Skeletal muscle satellite cell (primary cell): Measurements from ENCODE around the gene VWA3B.

Source experiments
- H3K27me3 ChIP-seq: 2 replicates; pipeline ENCODE4 v1.7.0; 2013; ENCODE audit warnings: low read length; ENCODE audit not compliant: control insufficient read depth, insufficient read depth
- H3K36me3 ChIP-seq: 2 replicates; pipeline ENCODE4 v1.7.0; 2013; ENCODE audit warnings: mild to moderate bottlenecking, control low read depth, low read length; ENCODE audit not compliant: insufficient read depth
- H3K4me1 ChIP-seq: 2 replicates; pipeline ENCODE4 v1.7.0; 2013; ENCODE audit warnings: low read length; ENCODE audit not compliant: control insufficient read depth, insufficient read depth
- H3K4me2 ChIP-seq: 2 replicates; pipeline ENCODE4 v1.7.0; 2013; ENCODE audit warnings: mild to moderate bottlenecking, low read length
- H3K4me3 ChIP-seq: 2 replicates; pipeline ENCODE4 v1.7.0; 2013; ENCODE audit warnings: low read length
- H3K9ac ChIP-seq: 2 replicates; pipeline ENCODE4 v1.7.0; 2013; ENCODE audit warnings: mild to moderate bottlenecking, low read depth, low read length, moderate library complexity
- H3K9me3 ChIP-seq: replicated peaks from 2 replicates; pipeline ENCODE4 v1.7.0; 2013; ENCODE audit warnings: mild to moderate bottlenecking, control low read depth, low read length

The VWA3B gene

GRCh38 chr2:98332989-98333388 lies 246.0 kb downstream of the VWA3B start:
- Histone ChIP-seq H3K4me2 (no peak overlapping the region), H3K9me3 (no peaks in the 10 kb centered on the region), H3K4me1 (peaks cover 26% of the 10 kb centered on the region), H3K27me3 (no peaks in the 10 kb centered on the region), H3K9ac (no peak overlapping the region), H3K36me3 (no peaks in the 10 kb centered on the region), H3K4me3 (no peak overlapping the region)

- H3K9ac ChIP-seq, result peak overlapping the region; percentile 66
- H3K36me3 ChIP-seq, result no peaks in the 10 kb centered on the region
- no peaks in the 10 kb centered on the region for H3K9me3 ChIP-seq
- peak overlapping the region; percentile 51 for H3K4me3 ChIP-seq
- peak overlapping the region; percentile 80 for H3K4me2 ChIP-seq
- peaks cover 26% of the 10 kb centered on the region for H3K4me1 ChIP-seq
- H3K27me3 ChIP-seq, result no peaks in the 10 kb centered on the region
Observed at GRCh38 chr2:98333922-98334321, 247.0 kb downstream of the VWA3B start.

GRCh38 chr2:98334439-98335078 lies 247.6 kb downstream of the VWA3B start:
- Histone ChIP-seq H3K9ac (peak overlapping the region; percentile 71), H3K4me1 (peaks cover 26% of the 10 kb centered on the region), H3K4me3 (peak overlapping the region; percentile 54), H3K4me2 (peak overlapping the region; percentile 80), H3K36me3 (no peaks in the 10 kb centered on the region), H3K27me3 (no peaks in the 10 kb centered on the region), H3K9me3 (no peaks in the 10 kb centered on the region)

- H3K4me2 ChIP-seq, result no peak overlapping the region
Observed at GRCh38 chr2:98335271-98335670, 248.3 kb downstream of the VWA3B start.

GRCh38 chr2:98341241-98341640 lies 254.3 kb downstream of the VWA3B start:
- H3K36me3 ChIP-seq, result no peaks in the 10 kb centered on the region
- peaks cover 3% of the 10 kb centered on the region for H3K4me1 ChIP-seq
- no peak overlapping the region for H3K9ac ChIP-seq
- no peak overlapping the region for H3K4me2 ChIP-seq
- H3K27me3 ChIP-seq, result peaks cover 41% of the 10 kb centered on the region
- no peak overlapping the region for H3K4me3 ChIP-seq
- no peaks in the 10 kb centered on the region for H3K9me3 ChIP-seq

More at GRCh38 chr2:98335271-98335670, 248.3 kb downstream of the VWA3B start:
- peaks cover 26% of the 10 kb centered on the region for H3K4me1 ChIP-seq
- no peaks in the 10 kb centered on the region for H3K9me3 ChIP-seq
- H3K9ac ChIP-seq, result no peak overlapping the region
- no peaks in the 10 kb centered on the region for H3K27me3 ChIP-seq
- no peak overlapping the region for H3K4me3 ChIP-seq
- no peaks in the 10 kb centered on the region for H3K36me3 ChIP-seq

- no peaks in the 10 kb centered on the region for H3K9me3 ChIP-seq
- no peaks in the 10 kb centered on the region for H3K36me3 ChIP-seq
- no peak overlapping the region for H3K4me2 ChIP-seq
- peaks cover 9% of the 10 kb centered on the region for H3K4me1 ChIP-seq
- no peak overlapping the region for H3K9ac ChIP-seq
- H3K4me3 ChIP-seq, result no peak overlapping the region
- H3K27me3 ChIP-seq, result peaks cover 61% of the 10 kb centered on the region
Observed at GRCh38 chr2:98343285-98343684, 256.3 kb downstream of the VWA3B start.

- no peak within 1 kb of the TSS for H3K9ac ChIP-seq
- no peaks in the 10 kb centered on the region for H3K9me3 ChIP-seq
- H3K4me2 ChIP-seq, result peak within 1 kb of the TSS; percentile 82
- H3K27me3 ChIP-seq, result peaks cover 88% of the 10 kb centered on the region
- H3K4me3 ChIP-seq, result peak within 1 kb of the TSS; percentile 60
- no peaks in the 10 kb centered on the region for H3K36me3 ChIP-seq
- peaks cover 9% of the 10 kb centered on the region for H3K4me1 ChIP-seq
Observed at GRCh38 chr2:98346311-98347236, 259.6 kb downstream of the VWA3B start, which contains the start of gene CNGA3. TSS of gene CNGA3 (plus strand) at chr2:98346456. CDS start at chr2:98369976, 23,520 bp downstream.

- H3K9me3 ChIP-seq, result no peaks in the 10 kb centered on the region
- H3K4me1 ChIP-seq, result peaks cover 9% of the 10 kb centered on the region
- no peak overlapping the region for H3K9ac ChIP-seq
- peaks cover 87% of the 10 kb centered on the region for H3K27me3 ChIP-seq
- H3K36me3 ChIP-seq, result no peaks in the 10 kb centered on the region
- no peak overlapping the region for H3K4me3 ChIP-seq
- H3K4me2 ChIP-seq, result no peak overlapping the region
Observed at GRCh38 chr2:98347298-98348065, 260.5 kb downstream of the VWA3B start.

GRCh38 chr2:98348066-98348561 lies 261.1 kb downstream of the VWA3B start:
- Histone ChIP-seq H3K9ac (no peak overlapping the region), H3K9me3 (no peaks in the 10 kb centered on the region), H3K4me1 (peaks cover 9% of the 10 kb centered on the region), H3K4me2 (no peak overlapping the region), H3K4me3 (no peak overlapping the region), H3K27me3 (peaks cover 84% of the 10 kb centered on the region), H3K36me3 (no peaks in the 10 kb centered on the region)

- H3K4me3 ChIP-seq, result no peak overlapping the region
- H3K9me3 ChIP-seq, result no peaks in the 10 kb centered on the region
- H3K27me3 ChIP-seq, result peaks cover 64% of the 10 kb centered on the region
- peaks cover 9% of the 10 kb centered on the region for H3K4me1 ChIP-seq
- no peak overlapping the region for H3K4me2 ChIP-seq
- H3K36me3 ChIP-seq, result no peaks in the 10 kb centered on the region
- H3K9ac ChIP-seq, result no peak overlapping the region
Observed at GRCh38 chr2:98350411-98350810, 263.4 kb downstream of the VWA3B start.

GRCh38 chr2:98355881-98356280 lies 268.9 kb downstream of the VWA3B start:
- Histone ChIP-seq H3K4me1 (no peaks in the 10 kb centered on the region), H3K27me3 (peaks cover 20% of the 10 kb centered on the region), H3K36me3 (no peaks in the 10 kb centered on the region), H3K4me2 (no peak overlapping the region), H3K4me3 (no peak overlapping the region), H3K9me3 (no peaks in the 10 kb centered on the region), H3K9ac (no peak overlapping the region)
